H1 (cell line): ENCODE measurements around the gene FBXO21. TPM values are rescaled to one million over a fixed set of nuclear protein-coding genes. Genes with fewer than 3 reads are reported as not detected.
A peak's percentile ranks its signal among the peaks of the same experiment; 100 is the strongest.

ENCODE experiments used
- CTCF ChIA-PET: fragments of 300-600 bp; sonication (Branson Sonifier 250); formaldehyde crosslinking; loops from one replicate; lab custom pipeline; 2021; ENCODE audit not compliant: partially characterized antibody; lab: Charles Lee
- POLR2A ChIA-PET: fragments of 300-600 bp; sonication (Branson Sonifier 250); formaldehyde crosslinking; loops from one replicate; lab custom pipeline; 2021; ENCODE audit warnings: inconsistent platforms; ENCODE audit not compliant: partially characterized antibody; lab: Charles Lee
- DNase-seq, 2 experiments: peaks; one replicate each; pipeline versions ENCODE4 v3.0.0 to v3.0.0-alpha.2; 2010 to 2022; ENCODE audit warnings: low spot score in 2 of 2, low read depth in 1 of 2, mixed read lengths in 1 of 2
- FAIRE-seq: peaks from 2 replicates; lab custom pipeline; 2011; peaks lifted over from hg19 to GRCh38; lab: Jason Lieb, UNC
- H2AFZ ChIP-seq: 2 replicates; pipeline ENCODE4 v1.8.1; 2012; ENCODE audit warnings: low read length, inconsistent platforms
- H2AK5ac ChIP-seq: 2 replicates; pipeline ENCODE4 v1.6.1; 2013; ENCODE audit warnings: low read depth, low read length
- H2BK120ac ChIP-seq: replicated peaks from 2 replicates; pipeline ENCODE3; 2013; ENCODE audit warnings: low read depth, low read length, inconsistent platforms
- H2BK12ac ChIP-seq: 2 replicates; pipeline ENCODE4 v1.6.1; 2013; ENCODE audit warnings: low read depth, low read length
- H2BK15ac ChIP-seq: 2 replicates; pipeline ENCODE4 v1.6.1; 2013; ENCODE audit warnings: low read length
- H2BK20ac ChIP-seq: 2 replicates; pipeline ENCODE4 v1.6.1; 2013; ENCODE audit warnings: low read length
- H2BK5ac ChIP-seq: 2 replicates; pipeline ENCODE4 v1.6.1; 2013; ENCODE audit warnings: low read depth, low read length
- H3K14ac ChIP-seq: 2 replicates; pipeline ENCODE4 v1.6.1; 2013; ENCODE audit warnings: inconsistent platforms; ENCODE audit not compliant: insufficient read length
- H3K18ac ChIP-seq: 2 replicates; pipeline ENCODE4 v1.6.1; 2013; ENCODE audit warnings: low read length; ENCODE audit errors: extremely low read depth
- H3K23ac ChIP-seq: 2 replicates; pipeline ENCODE4 v1.6.1; 2013; ENCODE audit warnings: inconsistent platforms; ENCODE audit not compliant: insufficient read length
- H3K23me2 ChIP-seq: 2 replicates; pipeline ENCODE4 v1.6.1; 2013; ENCODE audit warnings: low read depth, low read length
- H3K27ac ChIP-seq: 2 replicates; pipeline ENCODE4 v1.6.1; 2011; ENCODE audit warnings: low read depth, low read length, inconsistent platforms
- H3K27me3 ChIP-seq, 4 experiments: replicated peaks in 1 of 4; 1 replicate in 1 of 4; 2 replicates in 3 of 4; pipeline versions ENCODE4 v1.6.1 to v1.8.1; 2011 to 2013; ENCODE audit warnings: low read length in 3 of 4, mild to moderate bottlenecking in 3 of 4, inconsistent platforms in 2 of 4, mixed read lengths in 2 of 4, moderate library complexity in 1 of 4; ENCODE audit not compliant: control insufficient read depth in 3 of 4, insufficient read depth in 3 of 4; ENCODE audit errors: extremely low read depth in 1 of 4
- H3K36me3 ChIP-seq, 4 experiments: 2 replicates each; pipeline versions ENCODE4 v1.6.1 to v1.8.1; 2011 to 2013; ENCODE audit warnings: mild to moderate bottlenecking in 4 of 4, low read length in 3 of 4, moderate library complexity in 2 of 4, control low read depth in 1 of 4, inconsistent platforms in 1 of 4; ENCODE audit not compliant: insufficient read depth in 4 of 4, control insufficient read depth in 2 of 4
- H3K4ac ChIP-seq: replicated peaks from 2 replicates; pipeline ENCODE3; 2013; ENCODE audit warnings: low read length, low read depth, mixed read lengths, inconsistent platforms; ENCODE audit not compliant: insufficient read length
- H3K4me1 ChIP-seq, 4 experiments: replicated peaks in 1 of 4; 1 replicate in 1 of 4; 2 replicates in 3 of 4; pipeline versions ENCODE4 v1.6.1 to v1.8.1; 2011 to 2013; ENCODE audit warnings: low read length in 3 of 4, inconsistent platforms in 2 of 4, mixed read lengths in 1 of 4; ENCODE audit not compliant: insufficient read depth in 4 of 4, control insufficient read depth in 3 of 4
- H3K4me2 ChIP-seq, 2 experiments: 2 replicates each; pipeline versions ENCODE4 v1.6.1 to v1.8.1; 2011 to 2013; ENCODE audit warnings: low read depth in 2 of 2, low read length in 2 of 2, control low read depth in 1 of 2, inconsistent platforms in 1 of 2, mild to moderate bottlenecking in 1 of 2; ENCODE audit not compliant: insufficient read depth in 1 of 2
- H3K4me3 ChIP-seq, 4 experiments: fragments of 200-600, 300-600 bp in 1 of 4; sonication (generic), shearing (Covaris generic), sonication (Bioruptor Twin) in 1 of 4; 2 replicates each; pipeline versions ENCODE4 v1.5.1 to v1.8.1; 2011 to 2016; ENCODE audit warnings: low read length in 4 of 4, low read depth in 3 of 4, control low read depth in 2 of 4, inconsistent platforms in 2 of 4, mild to moderate bottlenecking in 2 of 4, mixed read lengths in 1 of 4, moderate library complexity in 1 of 4; ENCODE audit not compliant: insufficient read depth in 2 of 4; ENCODE audit errors: extremely low read depth in 1 of 4
- H3K56ac ChIP-seq: replicated peaks from 2 replicates; pipeline ENCODE3; 2013; ENCODE audit warnings: low read depth, mild to moderate bottlenecking, mixed read lengths, low read length, inconsistent platforms; ENCODE audit not compliant: insufficient read length
- H3K79me1 ChIP-seq: 2 replicates; pipeline ENCODE4 v1.6.1; 2013; ENCODE audit warnings: low read depth, low read length, control low read depth
- H3K79me2 ChIP-seq, 2 experiments: 2 replicates each; pipeline versions ENCODE4 v1.6.1 to v1.8.1; 2012 to 2013; ENCODE audit warnings: low read length in 2 of 2, mild to moderate bottlenecking in 2 of 2, inconsistent platforms in 1 of 2; ENCODE audit not compliant: insufficient read depth in 2 of 2, control insufficient read depth in 1 of 2
- H3K9ac ChIP-seq, 4 experiments: replicated peaks in 1 of 4; 1 replicate in 1 of 4; 2 replicates in 3 of 4; pipeline versions ENCODE4 v1.6.1 to v1.8.1; 2011 to 2013; ENCODE audit warnings: low read depth in 3 of 4, low read length in 3 of 4, control low read depth in 2 of 4, mild to moderate bottlenecking in 2 of 4, moderate library complexity in 2 of 4, inconsistent platforms in 1 of 4; ENCODE audit errors: extremely low read depth in 1 of 4
- H3K9me3 ChIP-seq, 2 experiments: 2 replicates each; pipeline versions ENCODE4 v1.6.1 to v1.8.1; 2012 to 2013; ENCODE audit warnings: mild to moderate bottlenecking in 2 of 2, moderate library complexity in 2 of 2, control low read depth in 1 of 2, inconsistent platforms in 1 of 2, low read depth in 1 of 2, low read length in 1 of 2, mixed read lengths in 1 of 2; ENCODE audit not compliant: insufficient read depth in 2 of 2
- H4K20me1 ChIP-seq, 2 experiments: replicated peaks in 1 of 2; 2 replicates each; pipeline versions ENCODE3 to v1.8.1; 2011 to 2013; ENCODE audit warnings: inconsistent platforms in 2 of 2, low read length in 2 of 2, mild to moderate bottlenecking in 1 of 2; ENCODE audit not compliant: insufficient read depth in 2 of 2, control insufficient read depth in 1 of 2
- H4K5ac ChIP-seq: 2 replicates; pipeline ENCODE4 v1.6.1; 2013; ENCODE audit warnings: low read length, low read depth, mixed read lengths, inconsistent platforms; ENCODE audit not compliant: insufficient read length
- H4K8ac ChIP-seq: 2 replicates; pipeline ENCODE4 v1.8.0; 2013; ENCODE audit warnings: mild to moderate bottlenecking, moderate library complexity, low read length, inconsistent platforms; ENCODE audit not compliant: insufficient read depth; ENCODE audit errors: extremely low read depth
- H4K91ac ChIP-seq: replicated peaks from 2 replicates; pipeline ENCODE3; 2013; ENCODE audit warnings: low read length, mixed read lengths, inconsistent platforms; ENCODE audit not compliant: insufficient read length
- HDAC2 ChIP-seq, 2 experiments: fragments of 300-600 bp in 1 of 2; sonication (generic) in 1 of 2; IDR thresholded peaks; 2 replicates each; pipeline ENCODE4 v1.6.1; 2011 to 2012; ENCODE audit warnings: low read depth in 2 of 2, low read length in 2 of 2, mild to moderate bottlenecking in 2 of 2, moderate library complexity in 2 of 2, borderline replicate concordance in 1 of 2, inconsistent platforms in 1 of 2
- SIN3A ChIP-seq, 2 experiments: IDR thresholded peaks in 1 of 2; conservative IDR thresholded peaks in 1 of 2; 2 replicates each; pipeline ENCODE4 v1.6.1; 2011 to 2012; ENCODE audit warnings: low read length in 2 of 2, improper control_type of control experiment in 1 of 2, low read depth in 1 of 2, mild to moderate bottlenecking in 1 of 2
- WGBS, 2 experiments: shearing (Covaris generic) in 1 of 2; methylation state at CpG; one replicate each; pipeline versions ENCODE4 v1.1.6 to v1.1.7; 2013 to 2015; ENCODE audit warnings: low lambda C conversion rate in 2 of 2, mixed read lengths in 2 of 2, inconsistent platforms in 1 of 2, low coverage in 1 of 2, missing lambda C conversion rate in 1 of 2; ENCODE audit not compliant: insufficient replicate concordance in 2 of 2, insufficient coverage in 1 of 2, insufficient read length in 1 of 2; ENCODE audit errors: extremely low coverage in 1 of 2, missing lambda C conversion rate in 1 of 2; 5-methylcytosine and 5-hydroxymethylcytosine counted together
- polyA plus RNA-seq, 7 experiments: library from polyadenylated mRNA; depleted of rRNA in 3 of 7; stranded (reverse) in 5 of 7; unstranded in 2 of 7; fragments of >200 nt in 5 of 7; fragments of 200-250 nt in 2 of 7; gene quantifications; 1 replicate in 5 of 7; 2 replicates in 1 of 7; 4 replicates in 1 of 7; pipeline versions ENCODE4 v1.2.1 to v1.2.3, GENCODE V29; 2011 to 2013; ENCODE audit warnings: missing spikeins in 2 of 7, mixed read lengths in 2 of 7
- total RNA-seq: library from RNA; stranded (reverse); fragmentation: NEBNext Ultra II Directional; extraction: Animal tissue kit (Norgen Biotek cat#: 25700); gene quantifications from 2 replicates; pipeline ENCODE4 v1.2.1, GENCODE V29; 2021

The FBXO21 gene
- total and polyA plus RNA-seq, 2 of the 8 experiments (the other 6 are each of a cell fraction or from before 2014, with no cell fraction given): 57.0 to 80.6 TPM

- TF ChIP-seq SIN3A (conservative IDR thresholded peaks at IDR 0.05 in 1 of 2, IDR thresholded peaks at IDR 0.05 in 1 of 2; ENCODE audit: low read depth in 1 of 2, low read length in 2 of 2) (0 out of 4 replicates have a peak, but pooled peaks of 1 of the 2 experiments have one; percentile 68), HDAC2 (IDR thresholded peaks at IDR 0.05; ENCODE audit: borderline replicate concordance in 1 of 2, low read depth in 2 of 2, low read length in 2 of 2) (no peak)
- H3K56ac ChIP-seq: no peak overlapping the region
- H3K4me2 ChIP-seq: no peak overlapping the region
Measured at GRCh38 chr12:117125767-117126166, 64.5 kb downstream of the FBXO21 start.

More at GRCh38 chr12:117125767-117126166, 64.5 kb downstream of the FBXO21 start:
- Histone ChIP-seq H3K14ac (no peak overlapping the region), H3K18ac (no peak overlapping the region), H4K8ac (no peak overlapping the region), H3K79me1 (no peaks in the 10 kb centered on the region), H3K27me3 (no peaks in the 10 kb centered on the region), H2AK5ac (no peak overlapping the region), H4K91ac (no peak overlapping the region), H3K23ac (no peak overlapping the region), H2BK15ac (no peak overlapping the region), H3K4me1 (no peaks in the 10 kb centered on the region; a peak in 1 of 7 replicates), H2BK20ac (no peak overlapping the region), H2BK12ac (no peak overlapping the region), H3K4ac (no peak overlapping the region), H2BK120ac (no peak overlapping the region), H2BK5ac (no peak overlapping the region), H4K5ac (no peak overlapping the region), H4K20me1 (peaks cover 0 to 2% of the 10 kb centered on the region in 2 experiments), H3K36me3 (no peaks in the 10 kb centered on the region; a peak in 1 of 8 replicates), H3K9ac (no peak overlapping the region), H3K9me3 (peaks cover 28 to 30% of the 10 kb centered on the region in 2 experiments), H3K23me2 (no peaks in the 10 kb centered on the region), H3K27ac (no peak overlapping the region), H3K4me3 (no peak overlapping the region), H3K79me2 (peaks cover 0 to 3% of the 10 kb centered on the region in 2 experiments; a peak in 1 of 4 replicates), H2AFZ (no peak overlapping the region)
- CTCF ChIA-PET: no interaction called here
- DNase-seq (no peak), FAIRE-seq (no peak)
- WGBS, 2 experiments: 89% methylated on average over 7 of the region's 7 CpGs; no CpG with 5 or more reads in 1 of the 2 experiments
- POLR2A ChIA-PET: no interaction called here
